ENCODE measurements around the gene GRK5. TPM values are rescaled to one million over a fixed set of nuclear protein-coding genes. Genes with fewer than 3 reads are reported as not detected.

The GRK5 gene
- total RNA-seq, 6 experiments from 2014 or later = 5.9 to 11.5 (median 7.9) TPM

GRCh38 chr10:119206603-119207365 is 587 bp upstream of the GRK5 start:
- intact Hi-C loops (cut with DNase I) = loop anchor here in 1 of 2 donors (10.0 kb wide), 1 partner anchor 208 kb away; no protein-coding TSS in a partner anchor
- ATAC-seq = peak; percentile 61 to 73 (median 70)
- TF ChIP-seq POLR2A (IDR thresholded peaks at IDR 0.05) (no peak), CTCF (IDR thresholded peaks at IDR 0.05) (peak; percentile 70 to 98 (median 84))
- H3K4me3 ChIP-seq = peak overlapping the region; percentile 61 to 88 (median 84)
- H3K27me3 ChIP-seq = no peaks in the 10 kb centered on the region
- peaks cover 0 to 9% (median 3%) of the 10 kb centered on the region in 4 donors for H3K4me1 ChIP-seq
- WGBS (ENCODE audit: insufficient coverage, low coverage, low lambda C conversion rate, missing lambda C conversion rate) = 0% methylated on average over 17 of the region's 97 CpGs
- no peaks in the 10 kb centered on the region for H3K9me3 ChIP-seq
- H3K27ac ChIP-seq = peak overlapping the region; percentile 97 to 99 (median 97)
- peak; percentile 75 to 80 (median 76) for DNase-seq
- no peaks in the 10 kb centered on the region for H3K36me3 ChIP-seq

GRCh38 chr10:119207713-119208552 is 562 bp downstream of the GRK5 start:
- intact Hi-C loops (cut with DNase I) = loop anchor here in 1 of 2 donors (10.0 kb wide), 1 partner anchor 207 kb away; no protein-coding TSS in a partner anchor
- TF ChIP-seq CTCF (IDR thresholded peaks at IDR 0.05) = no peak
- TF ChIP-seq POLR2A (IDR thresholded peaks at IDR 0.05) = no peak
- H3K27ac ChIP-seq = peak overlapping the region; percentile 75 to 99 (median 97)
- DNase-seq (peak; percentile 52 to 73 (median 69)), ATAC-seq (peak; percentile 5 to 18 (median 14))
- 1% methylated on average over 27 of the region's 62 CpGs for WGBS (ENCODE audit: insufficient coverage, low coverage, low lambda C conversion rate, missing lambda C conversion rate)
- no peaks in the 10 kb centered on the region for H3K27me3 ChIP-seq
- no peaks in the 10 kb centered on the region for H3K9me3 ChIP-seq
- no peaks in the 10 kb centered on the region for H3K36me3 ChIP-seq
- H3K4me1 ChIP-seq = peaks cover 0 to 9% (median 3%) of the 10 kb centered on the region in 4 donors
- H3K4me3 ChIP-seq = peak overlapping the region; percentile 61 to 88 (median 84)

GRCh38 chr10:119208553-119208940 is 1.2 kb downstream of the GRK5 start:
- Histone ChIP-seq H3K9me3 (no peaks in the 10 kb centered on the region), H3K27me3 (no peaks in the 10 kb centered on the region), H3K27ac (peak overlapping the region; percentile 75 to 99 (median 97)), H3K4me3 (peak overlapping the region; percentile 61 to 88 (median 84)), H3K4me1 (peaks cover 0 to 9% (median 3%) of the 10 kb centered on the region in 4 donors), H3K36me3 (no peaks in the 10 kb centered on the region)
- no peak for ATAC-seq
- WGBS (ENCODE audit: insufficient coverage, low coverage, low lambda C conversion rate, missing lambda C conversion rate) = 10% methylated on average over 3 of the region's 3 CpGs
- no peak for DNase-seq
- intact Hi-C loops (cut with DNase I) = loop anchor here in 1 of 2 donors (10.0 kb wide), 1 partner anchor 206 kb away; no protein-coding TSS in a partner anchor
- TF ChIP-seq CTCF (IDR thresholded peaks at IDR 0.05) (no peak), POLR2A (IDR thresholded peaks at IDR 0.05) (no peak)

- ATAC-seq = peak in 1 of 4 donors; percentile 12
- Histone ChIP-seq H3K27me3 (no peaks in the 10 kb centered on the region), H3K4me1 (peaks cover 0 to 9% (median 3%) of the 10 kb centered on the region in 4 donors), H3K27ac (peak overlapping the region; percentile 75 to 99 (median 97)), H3K36me3 (no peaks in the 10 kb centered on the region), H3K4me3 (peak overlapping the region; percentile 61 to 88 (median 84)), H3K9me3 (no peaks in the 10 kb centered on the region)
- TF ChIP-seq CTCF (IDR thresholded peaks at IDR 0.05) (peak; percentile 63 to 67 (median 63)), POLR2A (IDR thresholded peaks at IDR 0.05) (no peak)
- DNase-seq = peak in 2 of 3 donors; percentile 60 to 63
- WGBS (ENCODE audit: insufficient coverage, low coverage, low lambda C conversion rate, missing lambda C conversion rate) = 26% methylated on average over 9 of the region's 15 CpGs
- intact Hi-C loops (cut with DNase I) = loop anchor here in 1 of 2 donors (10.0 kb wide), 1 partner anchor 206 kb away; no protein-coding TSS in a partner anchor
These were observed 1.8 kb downstream of the GRK5 start for GRCh38 chr10:119209035-119209735.

Measured in right lobe of liver (tissue), 6 donors.